MM.1S (cell line): ENCODE results near the gene SYNGR4.

Experiments
- DNase-seq: peaks from one replicate; pipeline ENCODE4 v3.0.0-alpha.2; 2015
- H2AFZ ChIP-seq: fragments of 300-600 bp; sonication (generic); 2 replicates; pipeline ENCODE4 v1.6.0; 2016; ENCODE audit warnings: antibody characterized with exemption, low read length
- H3F3A ChIP-seq: fragments of 300-600 bp; sonication (generic); 2 replicates; pipeline ENCODE4 v1.6.1; 2016; ENCODE audit warnings: mild to moderate bottlenecking, antibody characterized with exemption, low read length, moderate library complexity, mixed read lengths; ENCODE audit not compliant: insufficient read depth
- H3K27ac ChIP-seq: fragments of 300-600 bp; sonication (generic); 2 replicates; pipeline ENCODE4 v1.5.1; 2016; ENCODE audit warnings: mild to moderate bottlenecking, low read length
- H3K27me3 ChIP-seq: fragments of 300-600 bp; sonication (generic); replicated peaks from 2 replicates; pipeline ENCODE4 v1.6.0; 2016; ENCODE audit warnings: low read length; ENCODE audit not compliant: insufficient read depth
- H3K36me3 ChIP-seq: fragments of 300-600 bp; sonication (generic); replicated peaks from 2 replicates; pipeline ENCODE4 v1.6.1; 2016; ENCODE audit warnings: mild to moderate bottlenecking, low read length, mixed read lengths; ENCODE audit not compliant: insufficient read depth
- H3K4me1 ChIP-seq: fragments of 300-600 bp; sonication (generic); 2 replicates; pipeline ENCODE4 v1.6.1; 2016; ENCODE audit warnings: low read length, mixed read lengths
- H3K4me2 ChIP-seq: fragments of 300-600 bp; sonication (generic); 2 replicates; pipeline ENCODE4 v1.6.0; 2016; ENCODE audit warnings: low read depth, low read length
- H3K4me3 ChIP-seq: fragments of 300-600 bp; sonication (generic); 2 replicates; pipeline ENCODE4 v1.5.1; 2016; ENCODE audit warnings: low read length, mixed read lengths
- H3K79me2 ChIP-seq: fragments of 300-600 bp; sonication (generic); 2 replicates; pipeline ENCODE4 v1.6.1; 2016; ENCODE audit warnings: mixed run types, low read length, mixed read lengths
- H3K9ac ChIP-seq: fragments of 300-600 bp; sonication (generic); 2 replicates; pipeline ENCODE4 v1.6.1; 2016; ENCODE audit warnings: low read length, mixed read lengths
- H3K9me2 ChIP-seq: fragments of 300-600 bp; sonication (generic); replicated peaks from 2 replicates; pipeline ENCODE4 v1.6.1; 2016; ENCODE audit warnings: mild to moderate bottlenecking, low read length, mixed read lengths; ENCODE audit not compliant: insufficient read depth
- H3K9me3 ChIP-seq: fragments of 300-600 bp; sonication (generic); replicated peaks from 2 replicates; pipeline ENCODE4 v1.6.1; 2016; ENCODE audit warnings: mild to moderate bottlenecking, low read length, mixed read lengths; ENCODE audit not compliant: insufficient read depth
- H4K20me1 ChIP-seq: fragments of 300-600 bp; sonication (generic); 2 replicates; pipeline ENCODE4 v1.6.1; 2016; ENCODE audit warnings: mild to moderate bottlenecking, low read length, moderate library complexity, mixed read lengths; ENCODE audit not compliant: insufficient read depth
- EZH2 ChIP-seq: fragments of 300-600 bp; sonication (generic); optimal IDR thresholded peaks from 2 replicates; pipeline ENCODE3; 2017; ENCODE audit warnings: low read depth, mild to moderate bottlenecking, antibody characterized with exemption, low read length, mixed read lengths
- EZH2phosphoT487 ChIP-seq: fragments of 300-600 bp; sonication (generic); IDR thresholded peaks from 2 replicates; pipeline ENCODE4 v1.6.1; 2018; ENCODE audit warnings: antibody characterized with exemption, low read length
- TF ChIP-seq, protein P1 (sequence below): fragments of 300-600 bp; sonication (generic); IDR thresholded peaks from 2 replicates; pipeline ENCODE4 v1.5.1; 2016; ENCODE audit warnings: antibody characterized with exemption, low read length, mixed read lengths

Gene SYNGR4

DNA sequence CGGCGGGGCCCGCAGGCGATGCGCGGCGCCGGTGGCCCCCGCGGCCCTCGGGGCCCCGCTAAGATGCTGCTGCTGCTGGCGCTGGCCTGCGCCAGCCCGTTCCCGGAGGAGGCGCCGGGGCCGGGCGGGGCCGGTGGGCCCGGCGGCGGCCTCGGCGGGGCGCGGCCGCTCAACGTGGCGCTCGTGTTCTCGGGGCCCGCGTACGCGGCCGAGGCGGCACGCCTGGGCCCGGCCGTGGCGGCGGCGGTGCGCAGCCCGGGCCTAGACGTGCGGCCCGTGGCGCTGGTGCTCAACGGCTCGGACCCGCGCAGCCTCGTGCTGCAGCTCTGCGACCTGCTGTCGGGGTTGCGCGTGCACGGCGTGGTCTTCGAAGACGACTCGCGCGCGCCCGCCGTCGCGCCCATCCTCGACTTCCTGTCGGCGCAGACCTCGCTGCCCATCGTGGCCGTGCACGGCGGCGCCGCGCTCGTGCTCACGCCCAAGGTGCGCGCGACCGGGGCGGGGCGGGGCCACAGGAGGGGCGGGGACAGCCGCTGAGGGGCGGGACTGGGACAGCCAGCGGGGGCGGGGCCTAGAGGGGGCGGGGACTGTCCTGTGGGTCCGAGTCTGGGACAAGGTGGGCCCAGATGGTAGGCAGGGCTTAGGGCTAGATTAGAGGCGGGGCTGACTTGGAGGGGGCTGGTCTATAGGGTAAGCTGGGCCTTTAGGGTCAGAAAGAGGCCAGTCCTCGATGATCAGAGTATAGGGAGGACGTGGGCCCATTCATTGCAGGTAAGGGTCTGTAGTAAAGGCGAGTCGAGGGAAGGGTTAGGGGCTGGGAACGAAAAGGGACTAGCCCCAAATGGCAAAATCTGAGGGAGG lies 34.4 kb downstream of the SYNGR4 start:
- Histone ChIP-seq H3F3A (peaks cover 17% of the 10 kb centered on the region), H3K4me3 (peak overlapping the region; percentile 76), H3K4me2 (peak overlapping the region; percentile 99), H3K9me2 (no peaks in the 10 kb centered on the region), H4K20me1 (no peaks in the 10 kb centered on the region), H3K36me3 (no peaks in the 10 kb centered on the region), H3K27me3 (peaks cover 39% of the 10 kb centered on the region), H3K79me2 (peaks cover 6% of the 10 kb centered on the region; the same call in 1 of the 2 replicates), H3K27ac (no peak overlapping the region), H3K9ac (peak overlapping the region; percentile 78), H3K9me3 (no peaks in the 10 kb centered on the region), H3K4me1 (peaks cover 17% of the 10 kb centered on the region), H2AFZ (no peak overlapping the region)
- TF ChIP-seq, protein P1, sequence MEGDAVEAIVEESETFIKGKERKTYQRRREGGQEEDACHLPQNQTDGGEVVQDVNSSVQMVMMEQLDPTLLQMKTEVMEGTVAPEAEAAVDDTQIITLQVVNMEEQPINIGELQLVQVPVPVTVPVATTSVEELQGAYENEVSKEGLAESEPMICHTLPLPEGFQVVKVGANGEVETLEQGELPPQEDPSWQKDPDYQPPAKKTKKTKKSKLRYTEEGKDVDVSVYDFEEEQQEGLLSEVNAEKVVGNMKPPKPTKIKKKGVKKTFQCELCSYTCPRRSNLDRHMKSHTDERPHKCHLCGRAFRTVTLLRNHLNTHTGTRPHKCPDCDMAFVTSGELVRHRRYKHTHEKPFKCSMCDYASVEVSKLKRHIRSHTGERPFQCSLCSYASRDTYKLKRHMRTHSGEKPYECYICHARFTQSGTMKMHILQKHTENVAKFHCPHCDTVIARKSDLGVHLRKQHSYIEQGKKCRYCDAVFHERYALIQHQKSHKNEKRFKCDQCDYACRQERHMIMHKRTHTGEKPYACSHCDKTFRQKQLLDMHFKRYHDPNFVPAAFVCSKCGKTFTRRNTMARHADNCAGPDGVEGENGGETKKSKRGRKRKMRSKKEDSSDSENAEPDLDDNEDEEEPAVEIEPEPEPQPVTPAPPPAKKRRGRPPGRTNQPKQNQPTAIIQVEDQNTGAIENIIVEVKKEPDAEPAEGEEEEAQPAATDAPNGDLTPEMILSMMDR, result no peak
- TF ChIP-seq EZH2phosphoT487, result no peak
- no peak for TF ChIP-seq EZH2
- peak; percentile 91 for DNase-seq

DNA sequence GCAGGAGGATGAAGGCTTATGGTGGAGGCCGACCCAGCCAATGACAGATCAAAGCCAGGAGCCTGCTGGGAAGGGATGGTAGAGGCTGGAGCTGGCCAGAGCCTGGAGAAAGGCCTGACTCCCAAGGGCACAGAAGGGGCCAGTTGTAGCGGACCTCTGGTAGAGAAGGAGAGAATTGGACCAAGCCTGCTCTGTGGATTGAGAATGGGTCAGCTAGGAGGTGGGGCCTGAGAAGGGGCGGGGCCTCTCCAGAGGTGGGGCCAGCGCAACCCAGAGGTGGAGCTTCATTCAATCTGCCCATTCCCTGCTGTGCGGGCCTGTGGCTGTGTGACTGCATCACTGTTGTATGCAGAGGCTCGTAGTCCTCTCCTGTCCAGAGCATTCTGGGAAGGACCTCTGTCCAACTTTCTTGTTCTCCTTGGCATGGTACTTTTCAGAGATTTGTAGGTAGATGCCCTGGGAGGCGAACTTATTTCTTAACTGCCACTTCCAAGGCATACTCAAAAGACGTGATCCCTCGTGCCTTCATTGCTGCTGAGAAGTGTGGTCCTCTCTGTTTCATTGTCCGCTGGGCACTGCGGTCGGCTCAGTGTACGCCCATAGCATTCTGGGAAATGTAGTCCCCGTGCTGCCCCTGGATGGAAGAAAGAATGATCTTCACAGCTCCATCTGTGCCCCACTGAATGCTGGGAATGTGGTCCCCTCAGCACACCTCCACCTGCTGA lies 36.0 kb downstream of the SYNGR4 start:
- Histone ChIP-seq H3K9ac (no peak overlapping the region), H4K20me1 (no peaks in the 10 kb centered on the region), H3F3A (peaks cover 17% of the 10 kb centered on the region), H3K79me2 (peaks cover 6% of the 10 kb centered on the region; the same call in 1 of the 2 replicates), H3K27ac (no peak overlapping the region), H3K4me1 (peaks cover 17% of the 10 kb centered on the region), H2AFZ (peak overlapping the region; percentile 25), H3K27me3 (peaks cover 25% of the 10 kb centered on the region), H3K36me3 (no peaks in the 10 kb centered on the region), H3K4me2 (peak overlapping the region; percentile 22; the same call in 1 of the 2 replicates), H3K4me3 (no peak overlapping the region), H3K9me3 (no peaks in the 10 kb centered on the region), H3K9me2 (no peaks in the 10 kb centered on the region)
- TF ChIP-seq EZH2 (no peak), EZH2phosphoT487 (no peak)
- TF ChIP-seq, protein P1, result no peak
- DNase-seq, result no peak

DNA sequence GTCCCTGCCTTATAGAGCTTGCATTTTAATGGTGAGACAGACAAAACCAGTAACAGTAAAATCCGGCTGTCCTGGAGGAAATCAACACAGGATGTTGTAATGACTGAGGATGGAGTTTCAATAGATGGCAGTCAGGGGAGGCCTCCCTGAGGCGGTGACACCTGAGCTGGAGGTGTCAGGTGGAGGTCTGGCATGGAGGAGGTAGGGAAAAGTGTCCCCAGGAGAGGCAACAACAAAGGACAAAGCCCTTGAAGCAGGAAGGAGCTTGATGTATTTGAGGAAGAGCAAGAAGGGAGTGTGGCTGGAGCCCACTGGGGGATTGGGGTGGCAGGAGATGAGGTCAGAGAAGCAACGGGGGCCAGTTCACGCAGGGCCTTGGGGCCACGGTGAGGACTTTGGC lies 37.1 kb downstream of the SYNGR4 start:
- Histone ChIP-seq H3F3A (peaks cover 17% of the 10 kb centered on the region), H3K36me3 (no peaks in the 10 kb centered on the region), H3K27ac (no peak overlapping the region), H3K4me1 (peaks cover 17% of the 10 kb centered on the region), H3K4me3 (no peak overlapping the region), H3K9ac (no peak overlapping the region), H3K9me3 (no peaks in the 10 kb centered on the region), H2AFZ (no peak overlapping the region), H3K79me2 (peaks cover 6% of the 10 kb centered on the region; the same call in 1 of the 2 replicates), H3K4me2 (no peak overlapping the region), H3K9me2 (no peaks in the 10 kb centered on the region), H3K27me3 (peaks cover 25% of the 10 kb centered on the region), H4K20me1 (no peaks in the 10 kb centered on the region)
- DNase-seq, result no peak
- TF ChIP-seq EZH2phosphoT487 (no peak), EZH2 (no peak)
- TF ChIP-seq, protein P1, result no peak
